Activated CD4-positive, alpha-beta T cell treated with anti-CD3 and anti-CD28 coated beads, Interleukin-2, amount 50 U/mL, for 1 hour (primary cell): ENCODE data around the gene DNAJC21.
"Not testable (repeated sequence)": the region's sequence is repeated elsewhere in the genome, so short reads cannot be mapped to it uniquely, and the experiment has no call there.

Source experiments
- DNase-seq: peaks from one replicate; pipeline ENCODE4 v3.0.0-alpha.2; 2020

Gene DNAJC21

DNA sequence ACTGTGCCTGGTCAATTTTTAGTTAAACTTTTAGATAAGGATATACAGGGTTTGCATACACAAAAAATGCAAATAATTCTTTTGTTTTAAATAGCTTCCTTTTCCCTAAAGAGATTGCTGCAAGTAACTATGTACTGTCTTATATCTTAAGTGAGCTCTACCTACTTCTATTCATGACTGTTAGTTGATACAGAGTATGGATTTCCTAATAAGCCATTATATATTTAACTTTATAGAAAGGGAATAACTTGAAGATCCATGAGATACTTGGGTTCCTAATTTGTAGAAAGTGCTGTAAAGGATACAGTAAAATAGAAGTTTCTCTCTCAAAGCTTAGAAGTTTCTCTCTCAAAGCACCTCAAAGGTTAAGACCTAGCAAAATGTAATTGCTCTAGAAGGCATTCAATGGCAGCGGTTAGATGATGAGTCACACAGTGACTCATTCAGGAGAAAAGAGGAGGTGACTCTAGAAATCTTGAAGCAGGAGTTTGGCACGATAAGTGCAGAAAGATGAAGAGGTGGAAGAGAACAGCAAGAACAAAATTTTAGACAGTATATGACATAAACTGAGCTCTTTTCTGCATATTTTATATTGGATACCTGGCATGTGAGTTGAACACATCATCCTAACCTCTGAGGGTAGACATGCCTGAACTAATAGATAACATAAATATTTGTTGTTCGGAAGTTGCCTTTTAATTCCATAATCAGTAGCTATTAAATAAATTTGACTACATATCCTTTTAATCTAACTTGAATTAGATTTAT is 5.5 kb upstream of the DNAJC21 start:
- no peak for DNase-seq

GRCh38 chr5:34924462-34924765 is 4.9 kb upstream of the DNAJC21 start:
- DNase-seq: no peak

GRCh38 chr5:34926318-34926888 is 3.0 kb upstream of the DNAJC21 start:
- no peak for DNase-seq

- no peak for DNase-seq
Observed at GRCh38 chr5:34927785-34928184, 1.6 kb upstream of the DNAJC21 start.

GRCh38 chr5:34928267-34928666 is 1.1 kb upstream of the DNAJC21 start:
- no peak for DNase-seq

GRCh38 chr5:34929720-34930461 is 532 bp downstream of the DNAJC21 start:
- peak; percentile 73 for DNase-seq

GRCh38 chr5:34930462-34930844 is 1.1 kb downstream of the DNAJC21 start:
- no peak for DNase-seq

GRCh38 chr5:34930870-34931269 is 1.5 kb downstream of the DNAJC21 start:
- no peak for DNase-seq

GRCh38 chr5:34932947-34933346 is 3.6 kb downstream of the DNAJC21 start:
- no peak for DNase-seq

- DNase-seq: no peak
Observed at GRCh38 chr5:34941936-34942335, 12.6 kb downstream of the DNAJC21 start.

- DNase-seq: no peak
Observed at GRCh38 chr5:34944044-34944443, 14.7 kb downstream of the DNAJC21 start.

GRCh38 chr5:34944460-34945047 is 15.2 kb downstream of the DNAJC21 start:
- no peak for DNase-seq

DNA sequence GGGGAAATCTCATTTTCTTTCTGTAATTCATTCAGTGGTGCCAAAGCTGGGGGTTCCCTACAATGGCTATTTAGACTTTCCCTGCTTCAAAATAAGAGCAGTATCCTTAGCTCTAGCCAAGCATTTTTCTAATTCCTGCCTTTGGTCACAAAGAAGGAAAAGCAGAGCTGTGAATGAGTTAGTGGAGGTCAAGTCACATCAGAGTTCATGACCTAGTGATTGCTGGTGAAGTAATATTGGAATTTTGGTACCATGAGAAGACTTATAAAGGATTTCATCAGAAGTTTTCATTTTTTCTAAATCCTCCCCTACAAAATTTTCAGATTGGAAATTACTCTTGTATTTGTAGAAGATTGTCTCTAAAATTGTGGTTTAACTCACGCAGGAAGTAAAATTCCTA is 28.0 kb downstream of the DNAJC21 start:
- DNase-seq: no peak

DNA sequence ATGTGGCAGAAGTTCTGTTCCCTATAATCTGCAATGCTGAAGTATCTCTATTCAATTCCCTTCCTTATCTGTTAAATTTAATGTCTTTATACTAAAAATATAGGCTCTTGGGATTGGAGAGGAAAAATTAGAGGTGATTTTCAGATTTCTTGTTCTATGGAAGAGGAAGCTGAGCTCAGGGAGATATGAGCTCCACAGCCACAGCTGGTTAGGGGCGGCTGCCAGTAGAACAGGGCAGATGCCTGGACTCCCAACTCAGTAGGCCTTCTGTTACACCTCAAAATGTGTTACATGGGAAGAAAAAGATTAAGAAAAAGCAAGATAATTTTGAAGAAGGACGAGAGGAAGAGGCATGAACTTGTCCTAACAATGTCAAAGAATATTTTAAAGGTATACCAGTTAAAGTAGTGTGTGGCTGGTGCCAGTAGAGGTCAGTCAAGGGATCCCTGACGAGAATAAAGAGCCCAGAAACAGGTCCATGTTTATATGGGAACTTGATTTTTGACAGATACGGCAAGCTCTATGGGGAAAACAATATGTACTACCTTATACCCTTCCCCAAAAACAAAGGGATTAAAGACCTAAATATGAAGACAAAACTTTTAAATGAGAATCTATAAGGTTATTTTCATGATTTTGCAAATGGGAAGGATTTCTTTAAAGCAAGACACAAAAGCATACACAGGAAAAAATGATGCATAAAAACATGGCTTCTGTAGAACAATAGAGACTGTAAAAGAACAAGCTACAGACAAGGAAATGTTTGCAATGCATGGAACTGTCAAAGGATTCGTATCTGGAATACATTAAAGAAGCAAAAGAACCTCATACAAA is 28.7 kb downstream of the DNAJC21 start:
- DNase-seq: no peak

DNA sequence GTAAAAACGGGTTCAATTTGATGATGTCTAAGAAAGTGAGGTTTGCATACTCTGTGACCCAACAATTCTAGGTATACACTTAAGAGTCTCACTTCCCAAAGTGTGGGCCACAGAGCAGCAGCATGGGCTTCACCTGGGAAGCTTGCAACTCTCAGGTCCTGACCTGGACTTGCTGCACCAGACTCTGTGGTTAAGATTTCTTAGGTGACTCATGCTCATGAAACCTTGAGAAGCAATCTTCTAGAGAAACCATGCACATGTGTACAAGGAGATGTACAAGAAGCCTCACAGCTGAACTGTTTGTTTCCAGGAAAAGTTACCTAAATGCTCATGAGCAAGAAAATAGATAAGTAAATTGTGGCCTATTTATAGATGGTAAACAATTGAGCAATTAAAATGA is 30.0 kb downstream of the DNAJC21 start:
- no peak for DNase-seq

DNA sequence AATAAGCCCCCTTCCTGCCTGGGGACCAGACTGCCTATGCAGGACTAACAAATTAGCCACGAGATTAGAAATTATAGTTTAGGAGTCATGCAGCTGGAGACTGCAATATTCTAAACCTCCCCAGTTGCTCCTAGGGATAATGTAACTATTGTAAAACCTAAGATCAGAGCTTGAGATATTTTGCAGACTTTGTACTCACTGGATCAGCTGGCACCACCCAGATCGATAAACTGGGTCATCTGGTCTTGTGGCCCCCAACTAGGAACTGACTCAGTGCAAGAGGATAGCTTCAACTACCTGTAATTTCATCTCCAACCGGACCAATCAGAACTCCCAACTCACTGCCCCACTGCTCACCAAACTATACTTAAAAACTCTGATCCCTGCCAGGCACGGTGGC is 38.2 kb downstream of the DNAJC21 start:
- DNase-seq: no peak

- no peak for DNase-seq
Observed at GRCh38 chr5:34968258-34968657, 38.9 kb downstream of the DNAJC21 start.

- DNase-seq: no peak
Observed at GRCh38 chr5:34970552-34970951, 41.2 kb downstream of the DNAJC21 start.

DNA sequence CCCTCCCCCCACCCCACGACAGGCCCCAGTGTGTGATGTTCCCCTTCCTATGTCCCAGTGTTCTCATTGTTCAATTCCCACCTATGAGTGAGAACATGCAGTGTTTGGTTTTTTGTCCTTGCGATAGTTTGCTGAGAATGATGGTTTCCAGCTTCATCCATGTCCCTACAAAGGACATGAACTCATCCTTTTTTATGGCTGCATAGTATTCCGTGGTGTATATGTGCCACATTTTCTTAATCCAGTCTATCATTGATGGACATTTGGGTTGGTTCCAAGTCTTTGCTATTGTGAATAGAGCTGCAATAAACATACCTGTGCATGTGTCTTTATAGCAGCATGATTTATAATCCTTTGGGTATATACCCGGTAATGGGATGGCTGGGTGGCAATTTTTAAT is 42.3 kb downstream of the DNAJC21 start:
- not testable (repeated sequence) for DNase-seq

DNA sequence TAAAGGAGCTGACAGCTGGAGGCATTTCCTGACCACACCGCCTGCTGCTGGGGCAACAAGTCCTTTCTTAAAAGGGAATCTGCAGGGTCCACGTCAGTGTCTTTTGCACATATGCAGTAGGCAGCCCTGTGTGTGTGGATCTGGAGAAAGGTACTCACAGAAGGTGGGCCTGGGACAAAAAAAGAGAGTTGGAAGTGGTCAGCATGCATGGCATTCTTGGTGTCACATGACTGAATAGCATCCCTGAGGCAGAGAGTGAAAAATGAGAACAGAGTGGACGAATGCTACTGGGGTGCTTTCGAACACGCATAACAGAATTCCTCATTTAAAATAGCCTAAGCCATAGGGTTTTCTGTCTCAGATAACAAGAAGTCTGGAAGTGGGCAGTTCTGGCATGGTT is 47.0 kb downstream of the DNAJC21 start:
- DNase-seq: no peak

GRCh38 chr5:34977934-34978613 is 48.7 kb downstream of the DNAJC21 start:
- no peak for DNase-seq

- no peak for DNase-seq
Observed at GRCh38 chr5:34978681-34979080, 49.3 kb downstream of the DNAJC21 start.
